Activated naive CD4-positive, alpha-beta T cell treated with anti-CD3 and anti-CD28 coated beads for 36 hours (primary cell): Measurements from ENCODE around the gene CEACAM20. TPM values are rescaled to one million over a fixed set of nuclear protein-coding genes. Genes with fewer than 3 reads are reported as not detected.
"Not testable (repeated sequence)": the region's sequence is repeated elsewhere in the genome, so short reads cannot be mapped to it uniquely, and the experiment has no call there.

ENCODE experiments used
- CTCF ChIA-PET: fragments of 350-600 bp; sonication (Branson Sonifier 250); formaldehyde crosslinking; loops from one replicate; lab custom pipeline; 2021; ENCODE audit warnings: antibody characterized with exemption; lab: Charles Lee
- DNase-seq: peaks from one replicate; pipeline ENCODE4 v3.0.0-alpha.2; 2020
- H3K27ac Mint-ChIP-seq: one replicate; pipeline ENCODE4 v1.8.0; 2021; ENCODE audit warnings: mild to moderate bottlenecking, mixed read lengths
- H3K27me3 Mint-ChIP-seq: one replicate; pipeline ENCODE4 v1.8.0; 2021; ENCODE audit warnings: low read depth, mixed read lengths
- H3K36me3 Mint-ChIP-seq: one replicate; pipeline ENCODE4 v1.8.0; 2021; ENCODE audit warnings: low read depth, mixed read lengths
- H3K4me1 Mint-ChIP-seq: one replicate; pipeline ENCODE4 v1.8.0; 2021; ENCODE audit warnings: low read depth, mixed read lengths
- H3K4me3 Mint-ChIP-seq: one replicate; pipeline ENCODE4 v1.8.0; 2021; ENCODE audit warnings: mild to moderate bottlenecking, moderate library complexity, mixed read lengths
- H3K9me3 Mint-ChIP-seq: one replicate; pipeline ENCODE4 v1.8.0; 2021; ENCODE audit warnings: mixed read lengths
- intact Hi-C: fragments of 100-400 bp; cut with micrococcal nuclease; formaldehyde crosslinking; loops from one replicate; pipeline ENCODE4 v1.15.1; 2023
- total RNA-seq, 2 experiments: library from RNA; stranded (reverse); gene quantifications; one replicate each; pipeline ENCODE4 v1.2.3, GENCODE V29; 2021

The CEACAM20 gene
- total RNA-seq, 2 experiments from 2014 or later = not detected

- intact Hi-C loops = no loop called here
- DNase-seq = no peak
- CTCF ChIA-PET = no interaction called here
Measured at GRCh38 chr19:44540736-44541135, 11.3 kb upstream of the CEACAM20 start.

DNA sequence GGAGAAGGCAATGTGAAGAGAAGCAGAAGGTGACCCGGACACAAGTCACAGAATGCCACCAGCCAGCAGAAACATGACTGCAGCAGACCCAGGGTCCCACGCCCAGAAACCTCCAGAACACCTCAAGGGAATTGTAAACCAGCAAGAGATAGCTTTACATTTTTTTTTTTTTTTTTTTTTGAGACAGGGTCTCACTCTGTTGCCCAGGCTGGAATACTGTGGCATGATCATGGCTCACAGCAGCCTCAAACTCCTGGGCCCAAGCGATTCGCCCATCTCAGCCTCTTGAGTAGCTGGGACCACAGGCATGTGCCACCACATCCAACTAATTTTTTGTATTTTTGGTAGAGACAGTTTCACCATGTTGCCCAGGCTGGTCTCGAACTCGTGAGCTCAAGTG lies 10.5 kb upstream of the CEACAM20 start:
- CTCF ChIA-PET = interaction anchor here (0.9 kb wide), 1 partner anchor 31 kb away, joined by 3 read pairs; no protein-coding TSS in a partner anchor
- Mint-ChIP-seq H3K36me3 (no peaks in the 10 kb centered on the region), H3K27me3 (peaks cover 5% of the 10 kb centered on the region), H3K4me1 (no peaks in the 10 kb centered on the region), H3K4me3 (no peak overlapping the region), H3K27ac (no peak overlapping the region), H3K9me3 (peaks cover 21% of the 10 kb centered on the region)
- intact Hi-C loops = no loop called here
- DNase-seq = no peak

More at GRCh38 chr19:44540736-44541135, 11.3 kb upstream of the CEACAM20 start:
- peaks cover 5% of the 10 kb centered on the region for H3K27me3 Mint-ChIP-seq
- no peaks in the 10 kb centered on the region for H3K4me1 Mint-ChIP-seq
- peaks cover 15% of the 10 kb centered on the region for H3K9me3 Mint-ChIP-seq
- no peak overlapping the region for H3K4me3 Mint-ChIP-seq
- H3K27ac Mint-ChIP-seq = no peak overlapping the region
- H3K36me3 Mint-ChIP-seq = no peaks in the 10 kb centered on the region

DNA sequence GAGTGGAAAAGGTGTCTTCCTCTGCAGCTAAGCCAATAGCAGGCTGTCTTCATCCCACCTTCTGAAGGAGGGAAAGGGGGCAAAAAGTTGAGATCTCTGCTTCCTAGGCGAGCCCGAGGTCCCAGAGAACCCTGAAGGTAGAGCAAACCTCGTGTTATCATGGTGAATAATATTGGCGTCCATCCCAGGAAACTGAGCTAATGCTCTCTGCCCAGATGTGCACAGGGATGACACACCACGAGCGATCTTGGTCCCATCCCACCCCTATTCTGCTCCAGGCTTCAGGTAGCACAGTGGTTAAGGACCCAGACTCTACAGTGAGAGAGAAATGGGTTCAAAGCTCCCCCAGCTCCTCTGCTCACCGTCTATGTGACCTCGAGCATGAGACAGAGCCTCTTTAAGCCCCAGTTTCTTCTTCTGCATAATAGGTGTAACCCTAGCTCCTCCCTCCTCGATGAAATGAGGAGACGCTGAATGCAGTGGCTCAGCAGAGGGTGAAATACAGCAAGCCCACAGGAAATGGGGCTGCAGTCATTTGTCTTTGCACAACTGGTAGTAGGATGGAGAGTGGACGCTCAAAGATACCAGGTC lies 9.9 kb upstream of the CEACAM20 start:
- no peaks in the 10 kb centered on the region for H3K36me3 Mint-ChIP-seq
- CTCF ChIA-PET = interaction anchor here (0.9 kb wide), 1 partner anchor 32 kb away, joined by 3 read pairs; no protein-coding TSS in a partner anchor
- H3K4me3 Mint-ChIP-seq = no peak overlapping the region
- peaks cover 5% of the 10 kb centered on the region for H3K27me3 Mint-ChIP-seq
- no peak overlapping the region for H3K27ac Mint-ChIP-seq
- intact Hi-C loops = no loop called here
- H3K9me3 Mint-ChIP-seq = peaks cover 19% of the 10 kb centered on the region
- DNase-seq = no peak
- no peaks in the 10 kb centered on the region for H3K4me1 Mint-ChIP-seq

DNA sequence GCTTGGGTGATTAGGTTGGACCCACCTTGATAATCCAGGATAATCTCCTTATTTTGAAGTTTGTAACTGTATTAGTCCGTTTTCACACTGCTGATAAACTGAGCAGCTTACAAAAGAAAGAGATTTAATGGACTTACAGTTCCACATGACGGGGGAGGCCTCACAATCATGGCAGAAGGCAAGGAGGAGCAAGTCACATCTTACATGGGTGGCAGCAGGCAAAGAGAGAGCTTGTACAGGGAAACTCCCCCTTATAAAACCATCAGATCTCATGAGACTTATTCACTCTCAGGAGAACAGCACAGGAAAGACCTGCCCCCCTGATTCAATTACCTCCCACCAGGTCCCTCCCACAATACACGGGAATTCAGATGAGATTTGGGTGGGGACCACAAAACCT lies 5.9 kb upstream of the CEACAM20 start:
- peaks cover 15% of the 10 kb centered on the region for H3K9me3 Mint-ChIP-seq
- DNase-seq, intact Hi-C loops, H3K36me3 Mint-ChIP-seq, H3K27me3 Mint-ChIP-seq, H3K4me3 Mint-ChIP-seq, CTCF ChIA-PET, H3K4me1 Mint-ChIP-seq, H3K27ac Mint-ChIP-seq: not testable (repeated sequence)

GRCh38 chr19:44532819-44533218 lies 3.3 kb upstream of the CEACAM20 start:
- Mint-ChIP-seq H3K4me3 (no peak overlapping the region), H3K27ac (no peak overlapping the region), H3K4me1 (no peaks in the 10 kb centered on the region), H3K9me3 (peaks cover 14% of the 10 kb centered on the region), H3K36me3 (no peaks in the 10 kb centered on the region), H3K27me3 (peaks cover 8% of the 10 kb centered on the region)
- intact Hi-C loops = no loop called here
- CTCF ChIA-PET = interaction anchor here (0.7 kb wide), 1 partner anchor 23 kb away, joined by 3 read pairs; no protein-coding TSS in a partner anchor
- no peak for DNase-seq

- H3K9me3 Mint-ChIP-seq = peaks cover 10% of the 10 kb centered on the region
- H3K27ac Mint-ChIP-seq = no peak overlapping the region
- no peaks in the 10 kb centered on the region for H3K36me3 Mint-ChIP-seq
- CTCF ChIA-PET = no interaction called here
- H3K4me3 Mint-ChIP-seq = no peak overlapping the region
- DNase-seq = no peak
- H3K27me3 Mint-ChIP-seq = peaks cover 6% of the 10 kb centered on the region
- intact Hi-C loops = no loop called here
- no peaks in the 10 kb centered on the region for H3K4me1 Mint-ChIP-seq
Measured at GRCh38 chr19:44530777-44531176, 1.3 kb upstream of the CEACAM20 start.

DNA sequence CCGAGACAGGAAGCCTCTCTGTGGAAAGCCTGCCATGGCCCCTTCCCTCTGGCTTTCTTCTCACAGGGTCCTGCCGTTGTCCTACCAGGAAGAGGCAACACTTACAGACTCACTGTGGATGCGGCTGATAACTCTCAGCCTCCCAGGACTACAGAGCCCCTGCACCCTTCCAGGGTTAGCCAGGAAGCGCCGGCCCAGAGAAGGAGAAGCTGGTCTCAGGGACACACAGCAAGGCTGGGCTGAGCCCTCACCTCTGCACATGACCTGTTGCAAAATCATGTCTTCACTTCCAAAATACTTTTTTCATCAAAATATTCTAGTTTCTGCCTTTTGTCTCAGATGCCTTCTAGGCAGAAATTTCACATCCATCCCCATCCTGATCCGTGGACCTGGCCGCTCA lies 1.9 kb downstream of the CEACAM20 start:
- H3K36me3 Mint-ChIP-seq = no peaks in the 10 kb centered on the region
- H3K4me1 Mint-ChIP-seq = no peaks in the 10 kb centered on the region
- intact Hi-C loops = no loop called here
- CTCF ChIA-PET = interaction anchor here (0.5 kb wide), 1 partner anchor 14 kb away, joined by 5 read pairs; no protein-coding TSS in a partner anchor
- no peak overlapping the region for H3K4me3 Mint-ChIP-seq
- H3K27me3 Mint-ChIP-seq = peaks cover 9% of the 10 kb centered on the region
- DNase-seq = no peak
- no peak overlapping the region for H3K27ac Mint-ChIP-seq
- peaks cover 9% of the 10 kb centered on the region for H3K9me3 Mint-ChIP-seq

DNA sequence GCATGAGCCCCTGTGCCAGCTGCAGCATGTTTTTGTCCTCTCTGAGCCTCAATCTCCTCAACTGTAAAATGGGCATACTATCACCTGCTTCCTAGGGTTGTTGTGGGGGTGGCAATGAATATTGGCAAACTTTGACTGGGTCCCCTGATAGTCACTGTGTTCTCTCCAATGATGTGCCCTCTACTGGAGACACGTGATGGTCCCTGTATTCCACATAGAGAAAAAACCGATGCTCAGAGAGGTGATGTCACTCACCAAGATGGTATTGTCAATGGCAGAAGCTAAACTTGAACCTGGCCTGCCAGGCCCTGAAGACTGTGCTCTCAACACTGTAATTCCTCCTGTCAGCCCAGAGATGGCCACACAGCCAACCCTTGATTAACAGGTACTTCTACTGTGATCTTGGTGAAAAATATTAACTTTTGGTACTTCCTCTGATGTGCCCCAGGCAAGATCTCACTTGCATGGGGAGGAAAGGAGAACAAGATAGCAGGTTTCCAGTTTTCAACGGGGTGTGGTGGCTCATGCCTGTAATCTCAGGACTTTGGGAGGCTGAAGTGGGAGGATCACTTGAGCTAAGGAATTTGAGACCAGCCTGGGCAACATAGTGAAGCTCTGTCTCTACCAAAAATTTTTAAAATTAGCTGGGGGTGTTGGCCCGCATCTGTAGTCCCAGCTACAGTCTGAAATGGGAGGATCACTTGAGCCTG lies 3.6 kb downstream of the CEACAM20 start:
- intact Hi-C loops = no loop called here
- Mint-ChIP-seq H3K9me3 (peaks cover 9% of the 10 kb centered on the region), H3K4me3 (no peak overlapping the region), H3K4me1 (no peaks in the 10 kb centered on the region), H3K36me3 (no peaks in the 10 kb centered on the region), H3K27ac (no peak overlapping the region), H3K27me3 (peaks cover 6% of the 10 kb centered on the region)
- CTCF ChIA-PET = no interaction called here
- DNase-seq = no peak

GRCh38 chr19:44521370-44521769 lies 8.1 kb downstream of the CEACAM20 start:
- H3K36me3 Mint-ChIP-seq = no peaks in the 10 kb centered on the region
- H3K27ac Mint-ChIP-seq = no peak overlapping the region
- CTCF ChIA-PET = no interaction called here
- H3K4me1 Mint-ChIP-seq = no peaks in the 10 kb centered on the region
- DNase-seq = no peak
- H3K9me3 Mint-ChIP-seq = peaks cover 7% of the 10 kb centered on the region
- intact Hi-C loops = no loop called here
- H3K4me3 Mint-ChIP-seq = no peak overlapping the region
- H3K27me3 Mint-ChIP-seq = peaks cover 3% of the 10 kb centered on the region

GRCh38 chr19:44517146-44517545 lies 12.3 kb downstream of the CEACAM20 start:
- CTCF ChIA-PET = interaction anchor here (0.6 to 0.7 kb wide), 2 partner anchors 253 to 1524 kb away, joined by 3 to 4 read pairs; no protein-coding TSS in a partner anchor

DNA sequence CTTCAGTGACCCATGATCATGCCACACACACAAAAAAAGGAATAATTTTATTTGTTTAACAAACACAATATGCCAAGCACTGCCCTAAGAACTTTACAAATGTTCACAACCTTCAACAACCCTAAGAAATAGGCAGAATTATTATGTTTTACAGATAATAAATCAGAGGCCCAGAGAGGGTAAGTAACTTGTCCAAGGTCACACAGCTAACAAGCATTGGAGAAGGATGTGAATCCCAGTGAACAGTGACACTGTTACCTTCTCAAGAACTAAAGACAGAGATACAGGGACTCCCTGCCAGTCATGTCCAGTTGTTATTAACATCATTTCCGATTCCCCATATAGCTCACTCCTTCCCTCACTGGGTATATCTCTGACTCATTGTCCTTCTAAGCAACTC lies 13.6 kb downstream of the CEACAM20 start:
- Mint-ChIP-seq H3K4me1 (no peaks in the 10 kb centered on the region), H3K9me3 (peaks cover 15% of the 10 kb centered on the region), H3K27me3 (peaks cover 9% of the 10 kb centered on the region), H3K4me3 (no peak overlapping the region), H3K36me3 (peaks cover 3% of the 10 kb centered on the region), H3K27ac (no peak overlapping the region)
- intact Hi-C loops = no loop called here
- no peak for DNase-seq
- CTCF ChIA-PET = no interaction called here

More at GRCh38 chr19:44517146-44517545, 12.3 kb downstream of the CEACAM20 start:
- H3K4me1 Mint-ChIP-seq = no peaks in the 10 kb centered on the region
- no peak overlapping the region for H3K4me3 Mint-ChIP-seq
- peaks cover 9% of the 10 kb centered on the region for H3K27me3 Mint-ChIP-seq
- DNase-seq = no peak
- H3K36me3 Mint-ChIP-seq = no peaks in the 10 kb centered on the region
- intact Hi-C loops = no loop called here
- no peak overlapping the region for H3K27ac Mint-ChIP-seq
- H3K9me3 Mint-ChIP-seq = peaks cover 11% of the 10 kb centered on the region

- H3K9me3 Mint-ChIP-seq = peaks cover 18% of the 10 kb centered on the region
- no peak for DNase-seq
- peaks cover 3% of the 10 kb centered on the region for H3K36me3 Mint-ChIP-seq
- no peak overlapping the region for H3K4me3 Mint-ChIP-seq
- peaks cover 9% of the 10 kb centered on the region for H3K27me3 Mint-ChIP-seq
- no peak overlapping the region for H3K27ac Mint-ChIP-seq
- CTCF ChIA-PET = interaction anchor here (0.6 kb wide), 1 partner anchor 15 kb away, joined by 7 read pairs; no protein-coding TSS in a partner anchor
- H3K4me1 Mint-ChIP-seq = no peaks in the 10 kb centered on the region
- intact Hi-C loops = no loop called here
Measured at GRCh38 chr19:44515031-44515430, 14.4 kb downstream of the CEACAM20 start.
